Middle frontal gyrus (tissue), 1 donor: ENCODE measurements around the gene ATG5.
"Not testable (repeated sequence)": the region's sequence is repeated elsewhere in the genome, so short reads cannot be mapped to it uniquely, and the experiment has no call there.

Source experiments
- DNase-seq: peaks from one replicate; pipeline ENCODE4 v3.0.0-alpha.2; 2015; ENCODE audit warnings: low spot score; ENCODE audit errors: extremely low spot score

The ATG5 gene

DNA sequence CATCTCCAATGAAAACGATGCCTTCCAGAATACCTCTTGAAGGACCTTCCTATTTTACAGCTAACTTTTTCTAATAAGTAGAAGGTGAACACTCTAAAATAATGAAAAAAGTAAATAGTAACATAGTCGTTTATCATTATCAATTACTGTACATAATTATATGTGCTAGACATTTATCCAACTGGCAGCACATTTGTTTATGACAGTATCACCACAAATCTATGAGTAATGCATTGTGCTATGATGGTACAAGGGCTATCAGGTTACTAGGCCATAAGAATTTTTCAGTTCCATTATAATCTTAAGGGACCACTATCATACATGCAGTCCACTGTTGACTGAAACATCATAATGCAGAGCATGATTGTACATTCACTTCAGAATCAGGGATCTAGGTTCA is 68.4 kb downstream of the ATG5 start:
- no peak for DNase-seq

DNA sequence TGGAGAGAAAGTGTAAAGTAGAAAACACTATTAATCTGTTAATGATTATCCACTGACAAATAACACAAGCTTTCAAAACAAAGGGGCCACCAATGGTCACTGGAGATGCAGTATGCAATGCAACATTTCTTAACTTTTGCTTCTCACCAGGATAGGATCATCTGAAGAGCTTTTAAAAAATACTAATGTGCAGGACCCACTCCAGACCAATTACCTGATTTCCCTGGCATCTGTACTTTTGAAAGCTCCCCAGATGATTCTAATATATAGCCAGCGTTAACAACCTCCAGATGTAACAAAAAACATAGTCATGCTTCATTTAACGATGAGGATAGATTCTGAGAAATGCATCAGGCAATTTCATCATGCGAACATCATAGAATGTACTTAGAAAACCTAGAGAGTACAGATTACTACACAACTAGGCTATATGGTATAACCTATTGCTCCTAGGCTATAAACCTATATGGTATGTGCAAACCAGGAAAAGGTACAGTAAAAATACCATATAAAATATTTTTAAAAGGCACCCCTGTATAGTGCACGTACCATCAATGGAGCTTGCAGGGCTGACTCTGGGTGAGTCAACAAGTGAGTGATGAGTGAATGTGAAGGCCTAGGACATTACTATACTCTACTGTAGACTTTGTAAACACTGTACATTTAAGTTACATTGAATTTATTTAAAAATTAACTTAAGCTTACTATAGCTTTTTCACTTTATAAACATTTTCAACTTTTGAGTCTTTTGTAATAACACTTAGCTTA is 69.2 kb downstream of the ATG5 start:
- no peak for DNase-seq

DNA sequence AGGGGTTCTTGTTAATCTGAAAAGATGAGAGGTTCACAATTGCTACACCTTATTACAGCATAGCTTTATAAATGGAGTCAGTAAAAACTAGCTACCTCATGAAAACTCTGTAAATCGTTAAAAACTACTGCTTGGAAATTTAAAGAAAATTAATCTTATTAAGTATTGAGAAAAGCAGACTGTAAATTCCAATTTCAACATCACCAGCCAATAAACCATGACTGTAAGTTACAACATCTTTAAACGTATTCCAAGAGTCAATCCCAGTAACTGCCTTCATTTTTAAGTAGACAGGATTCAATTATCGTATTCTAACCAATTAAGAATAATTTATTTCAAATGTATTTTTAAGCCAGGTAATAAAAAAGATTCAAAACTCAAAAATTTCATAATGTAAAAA is 70.3 kb downstream of the ATG5 start:
- DNase-seq, result no peak

DNA sequence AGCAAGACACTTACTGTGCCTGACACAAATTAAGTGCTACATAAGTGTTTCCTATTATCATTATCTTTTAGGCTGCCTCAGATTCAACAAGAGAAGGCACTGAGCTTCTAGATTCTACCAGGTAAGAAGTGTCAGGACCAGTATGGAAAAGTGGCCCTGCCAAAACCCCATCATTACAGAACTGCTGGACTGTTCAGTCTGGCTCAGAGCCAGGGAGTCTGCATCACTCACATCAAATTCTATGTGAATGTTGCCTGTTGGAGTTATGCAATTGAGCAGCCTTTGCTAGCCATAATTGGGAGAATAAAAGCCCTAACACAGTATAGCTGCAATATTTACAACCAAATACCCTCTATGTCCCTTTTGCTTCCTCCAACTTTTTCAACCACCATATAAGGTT is 70.9 kb downstream of the ATG5 start:
- no peak for DNase-seq

- no peak for DNase-seq
Measured at GRCh38 chr6:106253731-106254130, 71.8 kb downstream of the ATG5 start.

GRCh38 chr6:106253172-106253571 is 72.4 kb downstream of the ATG5 start:
- no peak for DNase-seq

- no peak for DNase-seq
Measured at GRCh38 chr6:106252687-106253086, 72.9 kb downstream of the ATG5 start.

- DNase-seq, result not testable (repeated sequence)
Measured at GRCh38 chr6:106251531-106252255, 73.9 kb downstream of the ATG5 start.

DNA sequence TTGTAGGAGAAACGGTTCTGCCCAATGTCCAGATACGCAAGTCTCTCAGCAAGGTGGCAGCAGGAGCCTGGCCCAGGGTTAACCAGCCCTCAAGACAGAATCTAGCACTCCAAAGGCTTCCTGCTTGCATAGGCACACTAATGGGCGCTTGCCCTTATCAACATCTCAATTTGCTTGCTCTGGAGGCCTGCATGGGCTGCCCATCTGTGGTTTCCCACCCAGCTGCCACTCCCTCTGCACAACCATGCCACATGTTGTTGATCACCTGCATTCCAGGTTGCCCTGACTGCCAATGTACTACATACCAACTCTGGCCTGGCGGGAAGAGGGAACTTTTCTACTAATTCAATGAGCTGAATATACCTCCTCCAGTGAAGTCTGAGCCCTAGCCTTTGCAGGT is 74.6 kb downstream of the ATG5 start:
- DNase-seq, result no peak

GRCh38 chr6:106249658-106250057 is 75.9 kb downstream of the ATG5 start:
- DNase-seq, result no peak

GRCh38 chr6:106247733-106248132 is 77.8 kb downstream of the ATG5 start:
- no peak for DNase-seq

DNA sequence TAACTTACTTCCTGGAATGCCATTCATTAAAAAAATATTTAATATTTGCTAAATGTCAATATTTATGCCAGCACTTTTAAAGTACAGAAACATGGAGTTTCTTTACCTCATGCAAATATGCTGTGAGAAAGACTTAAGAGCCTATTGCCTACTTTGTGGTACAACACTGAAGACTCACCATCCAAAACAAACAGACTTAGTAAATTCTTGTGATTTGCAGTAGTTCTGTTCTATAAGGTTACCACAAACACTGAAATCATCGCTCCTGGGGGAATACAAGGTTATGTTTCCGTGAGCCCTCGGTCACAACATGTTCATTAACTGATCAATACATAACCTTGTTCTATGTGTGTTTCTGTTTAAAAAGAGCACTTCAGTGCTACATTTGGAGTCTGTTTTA is 78.3 kb downstream of the ATG5 start:
- no peak for DNase-seq

GRCh38 chr6:106244931-106245330 is 80.6 kb downstream of the ATG5 start:
- DNase-seq, result no peak

GRCh38 chr6:106244521-106244920 is 81.0 kb downstream of the ATG5 start:
- DNase-seq, result no peak

GRCh38 chr6:106243261-106243660 is 82.3 kb downstream of the ATG5 start:
- no peak for DNase-seq

DNA sequence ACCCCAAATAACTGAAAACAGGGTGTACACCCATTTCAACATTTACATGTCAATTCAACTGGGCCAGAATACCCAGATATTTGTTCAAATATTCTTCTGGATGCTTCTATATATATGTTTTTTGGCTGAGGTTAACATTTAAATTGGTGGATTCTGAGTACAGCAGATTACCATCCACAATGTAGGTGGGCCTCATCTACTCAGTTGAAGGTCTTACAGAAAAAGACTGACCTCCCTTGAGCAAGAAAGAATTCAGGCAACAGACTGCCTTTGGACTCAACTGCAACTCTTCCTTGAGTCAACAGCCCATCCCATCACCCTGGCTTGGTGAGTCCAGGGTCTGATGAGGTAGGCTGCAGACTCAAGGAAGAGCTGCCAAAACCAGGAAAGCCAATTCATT is 84.1 kb downstream of the ATG5 start:
- DNase-seq, result no peak

- no peak for DNase-seq
Measured at GRCh38 chr6:106237286-106237685, 88.3 kb downstream of the ATG5 start.

- not testable (repeated sequence) for DNase-seq
Measured at GRCh38 chr6:106229876-106230445, 95.6 kb downstream of the ATG5 start.

- no peak for DNase-seq
Measured at GRCh38 chr6:106227612-106228507, 97.7 kb downstream of the ATG5 start.

GRCh38 chr6:106226676-106227075 is 98.9 kb downstream of the ATG5 start:
- no peak for DNase-seq

DNA sequence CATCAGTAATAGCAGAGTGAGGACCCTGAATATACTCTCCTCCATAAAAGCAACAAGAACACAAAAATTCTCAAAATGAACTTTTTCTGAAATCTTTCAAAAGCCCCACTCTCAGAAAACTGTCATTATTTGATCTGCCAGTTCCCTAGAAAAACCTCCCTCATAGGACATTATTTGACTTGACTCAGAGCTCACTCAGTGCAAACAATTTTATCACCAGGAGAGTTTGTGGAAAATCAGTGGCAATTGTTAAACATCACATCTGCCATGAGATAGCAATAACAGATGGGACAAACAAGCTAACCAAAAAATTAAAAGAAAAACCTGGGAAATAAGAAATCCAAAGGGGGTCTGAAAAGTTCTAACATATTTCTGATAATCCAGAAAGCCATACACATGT is 100.0 kb downstream of the ATG5 start:
- DNase-seq, result no peak
